Liver (tissue), 9 donors: ENCODE measurements around the gene LRMDA. TPM values are rescaled to one million over a fixed set of nuclear protein-coding genes. Genes with fewer than 3 reads are reported as not detected.

Experiments used
- DNase-seq: peaks from one replicate; pipeline ENCODE4 v3.0.0-alpha.2; 2017; ENCODE audit warnings: low spot score
- H3K27ac ChIP-seq, 2 donors: one replicate each; pipeline ENCODE4 v1.7.0; 2013; ENCODE audit warnings: inconsistent platforms in 2 of 2, low read length in 2 of 2, control low read depth in 1 of 2, low read depth in 1 of 2, mild to moderate bottlenecking in 1 of 2
- H3K27me3 ChIP-seq, 4 donors: one replicate each; pipeline versions ENCODE4 v1.6.1 to v1.7.0; 2013; ENCODE audit warnings: low read length in 3 of 4, inconsistent platforms in 1 of 4, mild to moderate bottlenecking in 1 of 4, moderate library complexity in 1 of 4; ENCODE audit not compliant: control insufficient read depth in 4 of 4, insufficient read depth in 4 of 4
- H3K36me3 ChIP-seq, 4 donors: one replicate each; pipeline versions ENCODE4 v1.6.1 to v1.7.0; 2013; ENCODE audit warnings: low read length in 3 of 4, mild to moderate bottlenecking in 3 of 4, low read depth in 1 of 4, moderate library complexity in 1 of 4; ENCODE audit not compliant: control insufficient read depth in 4 of 4, insufficient read depth in 3 of 4
- H3K4me1 ChIP-seq, 4 donors: one replicate each; pipeline versions ENCODE4 v1.6.1 to v1.7.0; 2013; ENCODE audit warnings: low read length in 3 of 4, mild to moderate bottlenecking in 3 of 4, moderate library complexity in 1 of 4; ENCODE audit not compliant: control insufficient read depth in 4 of 4, insufficient read depth in 4 of 4
- H3K4me3 ChIP-seq, 3 donors: one replicate each; pipeline versions ENCODE4 v1.6.1 to v1.7.0; 2013; ENCODE audit warnings: low read length in 3 of 3, control low read depth in 1 of 3, low read depth in 1 of 3, mild to moderate bottlenecking in 1 of 3
- H3K9ac ChIP-seq, 2 donors: one replicate each; pipeline ENCODE4 v1.7.0; 2013; ENCODE audit warnings: low read length in 2 of 2, mild to moderate bottlenecking in 2 of 2, moderate library complexity in 2 of 2, control low read depth in 1 of 2, low read depth in 1 of 2
- H3K9me3 ChIP-seq, 4 donors: one replicate each; pipeline versions ENCODE4 v1.6.1 to v1.7.0; 2013; ENCODE audit warnings: low read length in 3 of 4; ENCODE audit not compliant: control insufficient read depth in 4 of 4
- EGR1 ChIP-seq, 2 donors: IDR thresholded peaks; 2 replicates each; pipeline ENCODE4 v1.6.1; 2016 to 2018; ENCODE audit warnings: antibody characterized with exemption in 2 of 2, low read depth in 2 of 2
- FOXA1 ChIP-seq: IDR thresholded peaks from 2 replicates; pipeline ENCODE4 v1.6.1; 2016; ENCODE audit warnings: antibody characterized with exemption
- FOXA2 ChIP-seq: IDR thresholded peaks from 2 replicates; pipeline ENCODE4 v1.6.1; 2016; ENCODE audit warnings: antibody characterized with exemption
- GABPA ChIP-seq, 2 donors: IDR thresholded peaks in 1 of 2; conservative IDR thresholded peaks in 1 of 2; 2 replicates each; pipeline ENCODE4 v1.6.1; 2016; ENCODE audit warnings: antibody characterized with exemption in 2 of 2, mild to moderate bottlenecking in 1 of 2, moderate library complexity in 1 of 2
- HNF4A ChIP-seq, 2 donors: conservative IDR thresholded peaks; 2 replicates each; pipeline ENCODE4 v1.6.1; 2016; ENCODE audit warnings: antibody characterized with exemption in 2 of 2, mild to moderate bottlenecking in 2 of 2
- HNF4G ChIP-seq: IDR thresholded peaks from 2 replicates; pipeline ENCODE4 v1.6.1; 2016; ENCODE audit warnings: antibody characterized with exemption
- JUND ChIP-seq, 2 donors: IDR thresholded peaks; 2 replicates each; pipeline ENCODE4 v1.6.1; 2016; ENCODE audit warnings: antibody characterized with exemption in 2 of 2
- NR2F2 ChIP-seq: IDR thresholded peaks from 2 replicates; pipeline ENCODE4 v1.6.1; 2016; ENCODE audit warnings: antibody characterized with exemption
- RAD21 ChIP-seq, 2 donors: IDR thresholded peaks; 2 replicates each; pipeline ENCODE4 v1.6.1; 2016; ENCODE audit warnings: antibody characterized with exemption in 2 of 2, mild to moderate bottlenecking in 2 of 2
- RXRA ChIP-seq, 2 donors: IDR thresholded peaks; 2 replicates each; pipeline ENCODE4 v1.6.1; 2017 to 2018; ENCODE audit warnings: antibody characterized with exemption in 2 of 2, mild to moderate bottlenecking in 1 of 2
- SP1 ChIP-seq: IDR thresholded peaks from 2 replicates; pipeline ENCODE4 v1.6.1; 2018; ENCODE audit warnings: antibody characterized with exemption, mild to moderate bottlenecking
- TAF1 ChIP-seq: conservative IDR thresholded peaks from 2 replicates; pipeline ENCODE4 v1.6.1; 2016; ENCODE audit warnings: antibody characterized with exemption, mild to moderate bottlenecking
- YY1 ChIP-seq: IDR thresholded peaks from 2 replicates; pipeline ENCODE4 v1.6.1; 2016; ENCODE audit warnings: antibody characterized with exemption, mild to moderate bottlenecking
- WGBS: extraction: QIAGEN DNeasy Blood & Tissue Kit; methylation state at CpG from one replicate; pipeline ENCODE4 v1.1.7; 2013; 5-methylcytosine and 5-hydroxymethylcytosine counted together
- polyA plus RNA-seq, 2 donors: library from polyadenylated mRNA; stranded (reverse) in 1 of 2; unstranded in 1 of 2; fragments of 200-250 nt in 1 of 2; fragments of >200 nt in 1 of 2; fragmentation: Nextera tagmentation in 1 of 2; extraction: Ambion mirVana in 1 of 2; gene quantifications; one replicate each; pipeline versions ENCODE4 v1.2.1 to v1.2.3, GENCODE V29; 2013 to 2015
- total RNA-seq, 2 donors: library from RNA; depleted of rRNA; stranded (reverse); fragments of >200 nt; gene quantifications; one replicate each; pipeline ENCODE4 v1.2.3, GENCODE V29; 2014
- TF ChIP-seq, protein P1 (sequence below): IDR thresholded peaks from 2 replicates; pipeline ENCODE4 v1.6.1; 2016; ENCODE audit warnings: antibody characterized with exemption, mild to moderate bottlenecking
- TF ChIP-seq, protein P2 (sequence below): IDR thresholded peaks from 2 replicates; pipeline ENCODE4 v1.6.1; 2016; ENCODE audit warnings: antibody characterized with exemption
- TF ChIP-seq, protein P3 (sequence below): IDR thresholded peaks from 2 replicates; pipeline ENCODE4 v1.6.1; 2016; ENCODE audit warnings: antibody characterized with exemption
- TF ChIP-seq, protein P4 (sequence below): fragments of 150-350 bp; IDR thresholded peaks from 2 replicates; pipeline ENCODE4 v1.5.1; 2017; ENCODE audit warnings: improper control_type of control experiment, low read depth, low read length; ENCODE audit not compliant: missing input control
- TF ChIP-seq, protein P5 (sequence below): IDR thresholded peaks from 2 replicates; pipeline ENCODE4 v1.6.1; 2016; ENCODE audit warnings: antibody characterized with exemption
- donor health status: healthy.
- donor health status: healthy.
- donor health status: healthy.
- donor health status: healthy.
- donor health status: healthy.

The LRMDA gene
- total and polyA plus RNA-seq, 4 donors = 7.9 to 15.8 (median 11.3) TPM

DNA sequence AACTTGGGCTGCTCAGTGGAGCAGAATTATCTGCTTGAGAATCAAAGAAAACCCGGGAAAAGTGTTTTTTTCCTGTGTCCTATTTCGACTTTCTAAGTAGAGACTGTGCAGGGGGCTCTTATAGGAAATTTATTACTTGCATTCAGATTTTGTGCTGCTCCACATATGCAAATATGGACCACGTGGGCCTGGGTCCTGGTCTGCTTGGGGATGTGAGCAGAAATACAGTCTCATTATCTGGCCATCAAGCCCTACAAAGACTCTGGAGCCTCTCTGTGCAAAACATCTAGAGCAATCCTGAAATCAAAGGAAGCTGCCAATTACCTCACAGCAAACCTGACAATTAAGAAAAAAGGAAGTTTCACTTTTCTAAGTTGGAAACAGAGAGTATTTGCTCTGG is 216.9 kb downstream of the LRMDA start:
- WGBS = 76% methylated on average over 3 of the region's 3 CpGs
- no peak for TF ChIP-seq NR2F2
- no peak for TF ChIP-seq RXRA (IDR thresholded peaks at IDR 0.05)
- TF ChIP-seq FOXA2 = no peak
- TF ChIP-seq EGR1 (IDR thresholded peaks at IDR 0.05; ENCODE audit: low read depth in 2 of 2) = no peak
- TF ChIP-seq, protein P1, sequence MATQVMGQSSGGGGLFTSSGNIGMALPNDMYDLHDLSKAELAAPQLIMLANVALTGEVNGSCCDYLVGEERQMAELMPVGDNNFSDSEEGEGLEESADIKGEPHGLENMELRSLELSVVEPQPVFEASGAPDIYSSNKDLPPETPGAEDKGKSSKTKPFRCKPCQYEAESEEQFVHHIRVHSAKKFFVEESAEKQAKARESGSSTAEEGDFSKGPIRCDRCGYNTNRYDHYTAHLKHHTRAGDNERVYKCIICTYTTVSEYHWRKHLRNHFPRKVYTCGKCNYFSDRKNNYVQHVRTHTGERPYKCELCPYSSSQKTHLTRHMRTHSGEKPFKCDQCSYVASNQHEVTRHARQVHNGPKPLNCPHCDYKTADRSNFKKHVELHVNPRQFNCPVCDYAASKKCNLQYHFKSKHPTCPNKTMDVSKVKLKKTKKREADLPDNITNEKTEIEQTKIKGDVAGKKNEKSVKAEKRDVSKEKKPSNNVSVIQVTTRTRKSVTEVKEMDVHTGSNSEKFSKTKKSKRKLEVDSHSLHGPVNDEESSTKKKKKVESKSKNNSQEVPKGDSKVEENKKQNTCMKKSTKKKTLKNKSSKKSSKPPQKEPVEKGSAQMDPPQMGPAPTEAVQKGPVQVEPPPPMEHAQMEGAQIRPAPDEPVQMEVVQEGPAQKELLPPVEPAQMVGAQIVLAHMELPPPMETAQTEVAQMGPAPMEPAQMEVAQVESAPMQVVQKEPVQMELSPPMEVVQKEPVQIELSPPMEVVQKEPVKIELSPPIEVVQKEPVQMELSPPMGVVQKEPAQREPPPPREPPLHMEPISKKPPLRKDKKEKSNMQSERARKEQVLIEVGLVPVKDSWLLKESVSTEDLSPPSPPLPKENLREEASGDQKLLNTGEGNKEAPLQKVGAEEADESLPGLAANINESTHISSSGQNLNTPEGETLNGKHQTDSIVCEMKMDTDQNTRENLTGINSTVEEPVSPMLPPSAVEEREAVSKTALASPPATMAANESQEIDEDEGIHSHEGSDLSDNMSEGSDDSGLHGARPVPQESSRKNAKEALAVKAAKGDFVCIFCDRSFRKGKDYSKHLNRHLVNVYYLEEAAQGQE = no peak
- TF ChIP-seq, protein P2, sequence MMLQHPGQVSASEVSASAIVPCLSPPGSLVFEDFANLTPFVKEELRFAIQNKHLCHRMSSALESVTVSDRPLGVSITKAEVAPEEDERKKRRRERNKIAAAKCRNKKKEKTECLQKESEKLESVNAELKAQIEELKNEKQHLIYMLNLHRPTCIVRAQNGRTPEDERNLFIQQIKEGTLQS = no peak
- TF ChIP-seq, protein P3, sequence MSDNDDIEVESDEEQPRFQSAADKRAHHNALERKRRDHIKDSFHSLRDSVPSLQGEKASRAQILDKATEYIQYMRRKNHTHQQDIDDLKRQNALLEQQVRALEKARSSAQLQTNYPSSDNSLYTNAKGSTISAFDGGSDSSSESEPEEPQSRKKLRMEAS = no peak
- TF ChIP-seq, protein P4, sequence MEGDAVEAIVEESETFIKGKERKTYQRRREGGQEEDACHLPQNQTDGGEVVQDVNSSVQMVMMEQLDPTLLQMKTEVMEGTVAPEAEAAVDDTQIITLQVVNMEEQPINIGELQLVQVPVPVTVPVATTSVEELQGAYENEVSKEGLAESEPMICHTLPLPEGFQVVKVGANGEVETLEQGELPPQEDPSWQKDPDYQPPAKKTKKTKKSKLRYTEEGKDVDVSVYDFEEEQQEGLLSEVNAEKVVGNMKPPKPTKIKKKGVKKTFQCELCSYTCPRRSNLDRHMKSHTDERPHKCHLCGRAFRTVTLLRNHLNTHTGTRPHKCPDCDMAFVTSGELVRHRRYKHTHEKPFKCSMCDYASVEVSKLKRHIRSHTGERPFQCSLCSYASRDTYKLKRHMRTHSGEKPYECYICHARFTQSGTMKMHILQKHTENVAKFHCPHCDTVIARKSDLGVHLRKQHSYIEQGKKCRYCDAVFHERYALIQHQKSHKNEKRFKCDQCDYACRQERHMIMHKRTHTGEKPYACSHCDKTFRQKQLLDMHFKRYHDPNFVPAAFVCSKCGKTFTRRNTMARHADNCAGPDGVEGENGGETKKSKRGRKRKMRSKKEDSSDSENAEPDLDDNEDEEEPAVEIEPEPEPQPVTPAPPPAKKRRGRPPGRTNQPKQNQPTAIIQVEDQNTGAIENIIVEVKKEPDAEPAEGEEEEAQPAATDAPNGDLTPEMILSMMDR = no peak
- TF ChIP-seq JUND (IDR thresholded peaks at IDR 0.05) = no peak
- no peak for TF ChIP-seq TAF1
- no peak for TF ChIP-seq HNF4G
- no peak for TF ChIP-seq GABPA (IDR thresholded peaks at IDR 0.05 in 1 of 2, conservative IDR thresholded peaks at IDR 0.05 in 1 of 2)
- TF ChIP-seq SP1 = no peak
- TF ChIP-seq YY1 = no peak
- no peak for TF ChIP-seq FOXA1
- TF ChIP-seq HNF4A (conservative IDR thresholded peaks at IDR 0.05) = no peak
- TF ChIP-seq, protein P5, sequence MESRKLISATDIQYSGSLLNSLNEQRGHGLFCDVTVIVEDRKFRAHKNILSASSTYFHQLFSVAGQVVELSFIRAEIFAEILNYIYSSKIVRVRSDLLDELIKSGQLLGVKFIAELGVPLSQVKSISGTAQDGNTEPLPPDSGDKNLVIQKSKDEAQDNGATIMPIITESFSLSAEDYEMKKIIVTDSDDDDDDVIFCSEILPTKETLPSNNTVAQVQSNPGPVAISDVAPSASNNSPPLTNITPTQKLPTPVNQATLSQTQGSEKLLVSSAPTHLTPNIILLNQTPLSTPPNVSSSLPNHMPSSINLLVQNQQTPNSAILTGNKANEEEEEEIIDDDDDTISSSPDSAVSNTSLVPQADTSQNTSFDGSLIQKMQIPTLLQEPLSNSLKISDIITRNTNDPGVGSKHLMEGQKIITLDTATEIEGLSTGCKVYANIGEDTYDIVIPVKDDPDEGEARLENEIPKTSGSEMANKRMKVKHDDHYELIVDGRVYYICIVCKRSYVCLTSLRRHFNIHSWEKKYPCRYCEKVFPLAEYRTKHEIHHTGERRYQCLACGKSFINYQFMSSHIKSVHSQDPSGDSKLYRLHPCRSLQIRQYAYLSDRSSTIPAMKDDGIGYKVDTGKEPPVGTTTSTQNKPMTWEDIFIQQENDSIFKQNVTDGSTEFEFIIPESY = no peak
- no peak for TF ChIP-seq RAD21 (IDR thresholded peaks at IDR 0.05)
- DNase-seq = no peak

More for the DNA sequence above, 216.9 kb downstream of the LRMDA start:
- no peak overlapping the region for H3K27ac ChIP-seq
- H3K4me1 ChIP-seq = peaks cover 0 to 13% (median 3%) of the 10 kb centered on the region in 4 donors
- no peaks in the 10 kb centered on the region for H3K36me3 ChIP-seq
- H3K9ac ChIP-seq = no peak overlapping the region
- no peaks in the 10 kb centered on the region for H3K9me3 ChIP-seq
- H3K27me3 ChIP-seq = no peaks in the 10 kb centered on the region
- no peak overlapping the region for H3K4me3 ChIP-seq
